Measurements from ENCODE around the gene SLX4IP. TPM values are rescaled to one million over a fixed set of nuclear protein-coding genes. Genes with fewer than 3 reads are reported as not detected.

SLX4IP gene
- polyA plus RNA-seq, 3 donors = 0.76 to 2.5 (median 1.1) TPM

DNA sequence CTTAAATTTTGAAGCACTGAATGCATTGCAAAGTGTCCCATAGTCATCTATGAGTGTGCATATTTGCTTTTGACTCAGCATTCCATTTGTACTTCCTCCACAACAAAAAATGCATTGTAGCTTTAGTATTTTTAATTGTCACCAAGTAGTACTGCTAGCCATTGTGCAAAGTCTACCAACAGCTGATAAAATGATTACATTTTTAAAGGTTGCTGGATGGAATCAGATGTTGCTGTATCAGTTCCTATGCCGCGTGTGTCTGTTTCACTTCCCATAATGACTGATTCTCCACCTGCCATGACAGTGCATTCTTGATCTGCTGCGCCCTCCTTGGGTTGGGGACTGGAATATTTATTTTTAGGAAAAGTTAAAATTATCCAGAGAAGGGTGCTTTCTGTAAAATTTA is 41.2 kb downstream of the SLX4IP start:
- H3K36me3 ChIP-seq (replicated peaks in 1 of 2; ENCODE audit: control insufficient read depth in 1 of 2, insufficient read depth in 2 of 2, low read length in 2 of 2) = no peaks in the 10 kb centered on the region

GRCh38 chr20:10478205-10478604 is 43.1 kb downstream of the SLX4IP start:
- TF ChIP-seq, protein P1, sequence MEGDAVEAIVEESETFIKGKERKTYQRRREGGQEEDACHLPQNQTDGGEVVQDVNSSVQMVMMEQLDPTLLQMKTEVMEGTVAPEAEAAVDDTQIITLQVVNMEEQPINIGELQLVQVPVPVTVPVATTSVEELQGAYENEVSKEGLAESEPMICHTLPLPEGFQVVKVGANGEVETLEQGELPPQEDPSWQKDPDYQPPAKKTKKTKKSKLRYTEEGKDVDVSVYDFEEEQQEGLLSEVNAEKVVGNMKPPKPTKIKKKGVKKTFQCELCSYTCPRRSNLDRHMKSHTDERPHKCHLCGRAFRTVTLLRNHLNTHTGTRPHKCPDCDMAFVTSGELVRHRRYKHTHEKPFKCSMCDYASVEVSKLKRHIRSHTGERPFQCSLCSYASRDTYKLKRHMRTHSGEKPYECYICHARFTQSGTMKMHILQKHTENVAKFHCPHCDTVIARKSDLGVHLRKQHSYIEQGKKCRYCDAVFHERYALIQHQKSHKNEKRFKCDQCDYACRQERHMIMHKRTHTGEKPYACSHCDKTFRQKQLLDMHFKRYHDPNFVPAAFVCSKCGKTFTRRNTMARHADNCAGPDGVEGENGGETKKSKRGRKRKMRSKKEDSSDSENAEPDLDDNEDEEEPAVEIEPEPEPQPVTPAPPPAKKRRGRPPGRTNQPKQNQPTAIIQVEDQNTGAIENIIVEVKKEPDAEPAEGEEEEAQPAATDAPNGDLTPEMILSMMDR (IDR thresholded peaks at IDR 0.05) = no peak
- WGBS (ENCODE audit: insufficient coverage) = no CpG with 5 or more reads among the region's 1 CpG
- H4K20me1 ChIP-seq (ENCODE audit: insufficient read depth, low read length) = no peaks in the 10 kb centered on the region
- peaks cover 32 to 35% of the 10 kb centered on the region in 2 donors for H3K4me1 ChIP-seq (ENCODE audit: control insufficient read depth in 1 of 2, insufficient read depth in 2 of 2, low read length in 2 of 2)
- H3K9ac ChIP-seq (ENCODE audit: insufficient read depth, low read length, poor library complexity, severe bottlenecking) = no peak overlapping the region
- no peaks in the 10 kb centered on the region for H3K36me3 ChIP-seq (replicated peaks in 1 of 2; ENCODE audit: control insufficient read depth in 1 of 2, insufficient read depth in 2 of 2, low read length in 2 of 2)
- no peaks in the 10 kb centered on the region for H3K27me3 Mint-ChIP-seq (ENCODE audit: low read depth in 3 of 3)
- no peak overlapping the region for H3K4me2 ChIP-seq (replicated peaks; ENCODE audit: extremely low read depth, low read length, poor library complexity, severe bottlenecking)
- no peak overlapping the region for H3K4me3 Mint-ChIP-seq
- H3K4me3 ChIP-seq (replicated peaks in 1 of 3; ENCODE audit: low read depth in 2 of 3, low read length in 3 of 3) = no peak overlapping the region
- H3K27ac ChIP-seq (ENCODE audit: low read depth in 1 of 2, low read length in 2 of 2) = no peak overlapping the region
- no peaks in the 10 kb centered on the region for H3K9me3 ChIP-seq (replicated peaks in 1 of 2; ENCODE audit: control insufficient read depth in 1 of 2, insufficient read depth in 1 of 2, low read length in 2 of 2)
- H2AFZ ChIP-seq (ENCODE audit: insufficient read depth, low read depth, low read length, poor library complexity, severe bottlenecking) = no peak overlapping the region
- DNase-seq = no peak
- no peaks in the 10 kb centered on the region for H3K27me3 ChIP-seq (ENCODE audit: control insufficient read depth in 2 of 2, insufficient read depth in 2 of 2, low read length in 2 of 2)
- H3K4me1 Mint-ChIP-seq = peaks cover 33% of the 10 kb centered on the region
- H3K36me3 Mint-ChIP-seq = peaks cover 1 to 3% of the 10 kb centered on the region in 2 donors
- H3K9me3 Mint-ChIP-seq = no peaks in the 10 kb centered on the region
- peaks cover 21% of the 10 kb centered on the region for H3K79me2 ChIP-seq (ENCODE audit: insufficient read depth, low read length)
- H3K27ac Mint-ChIP-seq = peak overlapping the region in 1 of 7 donors; percentile 36
- intact Hi-C loops (cut with micrococcal nuclease) = loop anchor here (5.0 to 10.0 kb wide), 2 partner anchors 34 to 47 kb away; no protein-coding TSS in a partner anchor

More for the DNA sequence above, 41.2 kb downstream of the SLX4IP start:
- WGBS (ENCODE audit: insufficient coverage) = no CpG with 5 or more reads among the region's 3 CpGs
- Mint-ChIP-seq H3K36me3 (peaks cover 6% of the 10 kb centered on the region in 2 donors), H3K4me3 (peak overlapping the region in 1 of 2 donors; percentile 55), H3K4me1 (peaks cover 30% of the 10 kb centered on the region), H3K27ac (peak overlapping the region; percentile 74 to 87 (median 80)), H3K9me3 (peaks cover 3 to 11% (median 6%) of the 10 kb centered on the region in 7 donors), H3K27me3 (ENCODE audit: low read depth in 3 of 3) (no peaks in the 10 kb centered on the region)
- intact Hi-C loops (cut with micrococcal nuclease) = loop anchor here (5.0 to 10.0 kb wide), 2 partner anchors 36 to 48 kb away; no protein-coding TSS in a partner anchor
- Histone ChIP-seq H3K4me1 (ENCODE audit: control insufficient read depth in 1 of 2, insufficient read depth in 2 of 2, low read length in 2 of 2) (peaks cover 32 to 35% of the 10 kb centered on the region in 2 donors), H2AFZ (ENCODE audit: insufficient read depth, low read depth, low read length, poor library complexity, severe bottlenecking) (no peak overlapping the region), H3K9me3 (replicated peaks in 1 of 2; ENCODE audit: control insufficient read depth in 1 of 2, insufficient read depth in 1 of 2, low read length in 2 of 2) (peaks cover 4 to 6% of the 10 kb centered on the region in 2 donors), H3K27me3 (ENCODE audit: control insufficient read depth in 2 of 2, insufficient read depth in 2 of 2, low read length in 2 of 2) (no peaks in the 10 kb centered on the region), H3K27ac (ENCODE audit: low read depth in 1 of 2, low read length in 2 of 2) (peak overlapping the region in 1 of 2 donors; percentile 41), H3K79me2 (ENCODE audit: insufficient read depth, low read length) (peaks cover 11% of the 10 kb centered on the region), H4K20me1 (ENCODE audit: insufficient read depth, low read length) (no peaks in the 10 kb centered on the region), H3K9ac (ENCODE audit: insufficient read depth, low read length, poor library complexity, severe bottlenecking) (no peak overlapping the region), H3K4me3 (replicated peaks in 1 of 3; ENCODE audit: low read depth in 2 of 3, low read length in 3 of 3) (peak overlapping the region in 1 of 3 experiments; percentile 45), H3K4me2 (replicated peaks; ENCODE audit: extremely low read depth, low read length, poor library complexity, severe bottlenecking) (peak overlapping the region; percentile 56)
- DNase-seq = peak; percentile 70 to 85 (median 83)
- TF ChIP-seq, protein P1 (IDR thresholded peaks at IDR 0.05) = peak; percentile 28

Data from CD14-positive monocyte (primary cell).